PFSK-1 (cell line): ENCODE measurements around the gene TP53BP2.

Experiments
- FOXP2 ChIP-seq: optimal IDR thresholded peaks from 2 replicates; pipeline ENCODE3; 2011; ENCODE audit warnings: borderline replicate concordance, control low read depth, inconsistent platforms; ENCODE audit not compliant: insufficient read depth; ENCODE audit errors: extremely low read length, extremely low read depth
- POLR2AphosphoS5 ChIP-seq: IDR thresholded peaks from 2 replicates; pipeline ENCODE4 v1.6.1; 2012; ENCODE audit warnings: low read depth, mild to moderate bottlenecking, control low read depth, low read length, moderate library complexity
- REST ChIP-seq, 2 experiments: IDR thresholded peaks; 2 replicates each; pipeline versions ENCODE4 v1.6.1 to v1.8.0; 2011 to 2012; ENCODE audit warnings: low read depth in 2 of 2, low read length in 2 of 2, control low read depth in 1 of 2, inconsistent platforms in 1 of 2, mild to moderate bottlenecking in 1 of 2, moderate library complexity in 1 of 2; ENCODE audit not compliant: insufficient read depth in 1 of 2
- SIN3A ChIP-seq: IDR thresholded peaks from 2 replicates; pipeline ENCODE4 v1.6.1; 2012; ENCODE audit warnings: mild to moderate bottlenecking, low read length, moderate library complexity, borderline replicate concordance; ENCODE audit not compliant: insufficient read depth
- TAF1 ChIP-seq: IDR thresholded peaks from 2 replicates; pipeline ENCODE4 v1.6.1; 2012; ENCODE audit warnings: low read length, control low read depth, borderline replicate concordance; ENCODE audit not compliant: insufficient read depth

GRCh38 chr1:223765036-223765718 is 80.6 kb downstream of the TP53BP2 start:
- TF ChIP-seq POLR2AphosphoS5: no peak
- no peak for TF ChIP-seq REST (IDR thresholded peaks at IDR 0.05; ENCODE audit: insufficient read depth in 1 of 2, low read depth in 2 of 2, low read length in 2 of 2)
- TF ChIP-seq TAF1: no peak
- no peak for TF ChIP-seq SIN3A
- no peak for TF ChIP-seq FOXP2
